ENCODE data around the gene CELA3B. TPM values are rescaled to one million over a fixed set of nuclear protein-coding genes. Genes with fewer than 3 reads are reported as not detected.
"Not testable (repeated sequence)": the region's sequence is repeated elsewhere in the genome, so short reads cannot be mapped to it uniquely, and the experiment has no call there.

CELA3B gene
- total RNA-seq, 4 donors from 2014 or later = not detected

DNA sequence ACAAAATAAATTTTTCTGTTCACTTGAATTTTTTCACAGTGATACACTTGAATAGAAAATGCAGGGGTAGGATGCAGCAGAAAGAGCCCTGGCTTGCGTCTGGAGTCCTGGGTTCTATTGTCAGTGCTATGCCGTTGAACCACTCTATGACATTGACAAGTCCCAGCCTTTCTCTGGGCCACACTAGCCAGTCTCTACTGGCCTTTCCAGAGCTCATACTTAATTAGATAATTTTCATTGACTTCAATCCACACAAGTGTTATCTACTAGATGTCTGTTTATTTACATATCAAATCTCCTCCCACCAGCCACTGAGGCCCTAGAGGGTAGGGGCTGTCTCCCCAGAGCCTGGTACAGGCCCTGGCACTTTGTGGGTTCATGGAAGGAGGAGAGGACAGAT is 15.5 kb upstream of the CELA3B start:
- no peaks in the 10 kb centered on the region for H3K27me3 ChIP-seq
- H3K27ac ChIP-seq = no peak overlapping the region
- no peak for DNase-seq
- no peak overlapping the region for H3K4me3 ChIP-seq
- H3K4me1 ChIP-seq = peaks cover 0 to 17% (median 8%) of the 10 kb centered on the region in 4 donors
- H3K36me3 ChIP-seq = no peaks in the 10 kb centered on the region
- H3K9me3 ChIP-seq = no peaks in the 10 kb centered on the region
- TF ChIP-seq POLR2A (IDR thresholded peaks at IDR 0.05) = no peak
- TF ChIP-seq, protein P1, sequence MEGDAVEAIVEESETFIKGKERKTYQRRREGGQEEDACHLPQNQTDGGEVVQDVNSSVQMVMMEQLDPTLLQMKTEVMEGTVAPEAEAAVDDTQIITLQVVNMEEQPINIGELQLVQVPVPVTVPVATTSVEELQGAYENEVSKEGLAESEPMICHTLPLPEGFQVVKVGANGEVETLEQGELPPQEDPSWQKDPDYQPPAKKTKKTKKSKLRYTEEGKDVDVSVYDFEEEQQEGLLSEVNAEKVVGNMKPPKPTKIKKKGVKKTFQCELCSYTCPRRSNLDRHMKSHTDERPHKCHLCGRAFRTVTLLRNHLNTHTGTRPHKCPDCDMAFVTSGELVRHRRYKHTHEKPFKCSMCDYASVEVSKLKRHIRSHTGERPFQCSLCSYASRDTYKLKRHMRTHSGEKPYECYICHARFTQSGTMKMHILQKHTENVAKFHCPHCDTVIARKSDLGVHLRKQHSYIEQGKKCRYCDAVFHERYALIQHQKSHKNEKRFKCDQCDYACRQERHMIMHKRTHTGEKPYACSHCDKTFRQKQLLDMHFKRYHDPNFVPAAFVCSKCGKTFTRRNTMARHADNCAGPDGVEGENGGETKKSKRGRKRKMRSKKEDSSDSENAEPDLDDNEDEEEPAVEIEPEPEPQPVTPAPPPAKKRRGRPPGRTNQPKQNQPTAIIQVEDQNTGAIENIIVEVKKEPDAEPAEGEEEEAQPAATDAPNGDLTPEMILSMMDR (IDR thresholded peaks at IDR 0.05) = no peak

DNA sequence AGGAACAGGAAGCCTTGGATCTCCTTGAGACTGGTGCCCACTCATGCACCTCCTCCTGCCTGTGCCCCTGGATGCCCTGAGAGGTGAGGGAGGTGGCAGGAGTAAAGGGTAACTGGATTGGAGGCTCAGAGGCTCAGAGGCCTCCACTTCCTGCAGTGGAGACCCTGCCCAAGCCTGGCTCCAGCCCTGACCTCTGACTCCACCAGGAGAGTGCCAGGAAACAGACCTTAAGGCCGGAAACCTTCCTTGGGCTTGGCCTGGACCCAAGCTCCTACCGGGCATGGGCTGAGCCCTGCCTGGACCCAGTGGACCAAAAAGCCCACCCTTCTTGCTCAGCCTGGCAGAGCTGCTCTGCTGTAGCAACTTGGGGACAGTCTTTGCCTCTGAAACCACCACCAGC is 15.0 kb upstream of the CELA3B start:
- no peak for DNase-seq
- Histone ChIP-seq H3K4me1 (peaks cover 0 to 13% (median 3%) of the 10 kb centered on the region in 4 donors), H3K4me3 (no peak overlapping the region), H3K36me3 (no peaks in the 10 kb centered on the region), H3K27ac (no peak overlapping the region), H3K9me3 (no peaks in the 10 kb centered on the region), H3K27me3 (no peaks in the 10 kb centered on the region)
- TF ChIP-seq, protein P1 (IDR thresholded peaks at IDR 0.05) = no peak
- TF ChIP-seq POLR2A (IDR thresholded peaks at IDR 0.05) = no peak

DNA sequence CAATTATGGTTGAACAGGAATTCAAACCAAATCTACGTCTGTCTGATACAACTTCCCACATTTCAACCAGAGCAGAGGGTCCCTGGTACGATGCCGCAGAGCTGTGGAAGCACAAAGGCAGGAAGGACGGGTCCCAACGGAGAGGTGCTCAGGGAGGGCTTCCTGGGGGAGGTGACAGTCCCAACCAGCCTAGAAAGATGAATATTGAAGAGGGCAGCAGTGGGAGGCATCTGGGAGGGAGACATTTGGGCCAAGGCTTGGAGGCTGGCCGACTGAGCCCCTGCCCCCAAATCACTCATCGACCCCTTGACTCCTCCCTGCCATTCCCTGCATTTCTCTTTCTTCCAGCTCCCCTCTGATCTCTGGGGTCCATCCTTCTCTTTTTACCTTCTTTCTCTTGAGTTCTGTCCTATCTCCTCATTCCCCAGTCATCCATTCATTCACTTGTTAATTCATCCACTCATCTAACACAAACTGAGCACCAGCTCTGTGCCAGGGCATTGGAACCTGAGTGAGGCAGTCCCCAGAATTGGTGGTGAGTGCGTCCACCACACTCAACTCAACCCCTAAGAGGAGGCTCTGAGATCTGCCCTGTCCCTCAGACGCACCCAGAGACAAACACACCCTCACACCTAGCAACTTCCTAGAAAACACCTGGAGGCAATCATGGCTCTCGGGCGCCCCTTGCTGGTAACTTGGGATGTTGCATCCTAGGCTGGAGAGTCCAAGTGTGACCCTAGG is 13.2 kb upstream of the CELA3B start:
- Histone ChIP-seq H3K9me3 (no peaks in the 10 kb centered on the region), H3K27me3 (no peaks in the 10 kb centered on the region), H3K4me3 (no peak overlapping the region), H3K4me1 (peaks cover 0 to 5% (median 0%) of the 10 kb centered on the region in 4 donors), H3K36me3 (no peaks in the 10 kb centered on the region), H3K27ac (no peak overlapping the region)
- peak; percentile 77 to 92 (median 91) for DNase-seq
- TF ChIP-seq, protein P1 (IDR thresholded peaks at IDR 0.05) = peak; percentile 80 to 94 (median 91)
- TF ChIP-seq POLR2A (IDR thresholded peaks at IDR 0.05) = no peak

DNA sequence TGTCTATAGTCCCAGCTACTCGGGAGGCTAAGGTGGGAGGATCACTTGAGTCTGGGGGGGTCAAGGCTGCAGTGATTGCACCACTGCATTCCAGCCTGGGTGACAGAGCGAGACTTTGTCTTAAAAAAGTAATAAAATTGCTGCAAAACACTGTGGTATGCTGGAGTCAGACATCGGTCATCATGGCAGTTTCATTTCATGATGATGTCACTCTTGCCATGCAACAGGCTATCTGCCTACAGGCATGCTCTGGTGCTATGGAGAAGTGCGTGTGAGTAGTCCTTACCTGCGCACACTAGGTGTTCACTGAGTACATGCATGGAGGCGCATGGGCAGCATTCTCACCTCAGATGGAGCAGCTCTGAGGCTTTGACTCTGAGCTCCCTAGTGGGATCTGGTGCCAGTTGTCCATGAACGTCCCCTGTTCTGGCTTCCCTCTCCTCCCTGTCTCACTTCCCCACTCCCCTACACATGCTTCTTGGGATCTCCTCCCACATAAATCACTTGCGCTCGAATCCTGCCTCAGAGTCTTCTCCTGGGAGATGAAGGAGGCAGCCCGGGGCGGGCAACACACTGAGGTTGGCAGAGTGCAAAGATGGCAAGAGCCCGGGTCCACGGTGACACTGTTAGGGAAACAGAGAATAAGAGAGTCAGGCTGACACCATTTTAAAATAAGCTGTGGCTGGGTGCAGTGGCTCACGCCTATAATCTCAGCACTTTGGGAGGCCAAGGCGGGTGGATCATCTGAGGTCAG is 10.4 kb upstream of the CELA3B start:
- DNase-seq = no peak
- Histone ChIP-seq H3K27ac (no peak overlapping the region), H3K27me3 (no peaks in the 10 kb centered on the region), H3K9me3 (no peaks in the 10 kb centered on the region), H3K36me3 (no peaks in the 10 kb centered on the region), H3K4me3 (no peak overlapping the region), H3K4me1 (peaks cover 0 to 5% (median 0%) of the 10 kb centered on the region in 4 donors)
- TF ChIP-seq, protein P1 (IDR thresholded peaks at IDR 0.05) = no peak
- no peak for TF ChIP-seq POLR2A (IDR thresholded peaks at IDR 0.05)

DNA sequence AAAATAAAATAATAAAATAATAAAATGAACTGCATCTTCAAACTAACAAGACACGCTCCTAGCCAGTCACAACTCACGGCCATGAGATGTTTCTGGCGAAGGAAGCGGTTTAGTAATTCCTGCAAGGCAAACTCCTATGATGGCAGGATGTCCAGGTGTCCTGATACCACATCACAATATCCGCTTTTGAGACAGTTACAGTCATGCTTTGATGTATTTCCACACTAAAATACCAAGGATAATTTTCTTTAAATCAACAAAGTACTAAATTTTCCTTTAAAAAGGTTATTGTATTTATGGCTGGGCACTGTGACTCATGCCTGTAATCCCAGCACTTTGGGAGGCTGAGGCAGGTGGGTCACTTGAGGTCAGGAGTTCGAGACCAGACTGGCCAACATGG is 9.6 kb upstream of the CELA3B start:
- not testable (repeated sequence) for DNase-seq, H3K4me1 ChIP-seq, H3K36me3 ChIP-seq, H3K27me3 ChIP-seq, H3K27ac ChIP-seq, H3K4me3 ChIP-seq, H3K9me3 ChIP-seq

DNA sequence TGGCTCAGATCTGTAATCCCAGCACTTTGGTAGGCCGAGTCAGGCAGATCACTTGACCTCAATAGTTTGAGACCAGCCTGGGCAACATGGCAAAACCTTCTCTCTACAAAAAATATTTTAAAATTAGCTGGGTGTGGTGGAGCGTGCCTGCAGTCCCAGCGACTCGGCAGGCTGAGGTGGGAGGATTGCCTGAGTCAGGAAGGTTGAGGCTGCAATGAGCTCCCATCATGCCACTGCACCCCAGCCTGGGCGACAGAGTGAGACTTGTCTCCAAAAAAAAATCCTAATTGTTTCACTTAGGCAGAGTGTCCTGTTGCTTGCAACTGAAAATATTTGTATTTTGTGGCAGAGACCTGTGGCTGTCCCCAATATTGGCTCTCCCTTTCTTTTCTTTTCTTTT is 7.8 kb upstream of the CELA3B start:
- H3K27me3 ChIP-seq, H3K9me3 ChIP-seq, H3K4me3 ChIP-seq: not testable (repeated sequence)

DNA sequence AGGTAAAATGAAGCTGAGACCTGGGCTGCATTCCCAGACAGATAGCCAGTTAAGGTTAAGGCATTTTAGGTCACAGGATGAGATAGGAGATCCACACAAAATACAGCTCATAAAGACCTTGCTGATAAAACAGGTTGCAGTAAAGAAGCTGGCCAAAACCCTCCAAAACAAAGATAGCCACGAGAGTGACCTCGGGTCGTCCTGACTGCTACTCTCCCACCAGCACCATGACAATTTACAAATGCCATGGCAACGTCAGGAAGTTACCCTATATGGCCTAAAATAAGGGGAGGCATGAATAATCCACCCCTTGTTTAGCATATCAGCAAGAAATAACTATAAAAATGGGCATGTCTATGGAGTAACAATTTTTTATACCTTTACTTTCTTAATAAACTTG is 6.3 kb upstream of the CELA3B start:
- not testable (repeated sequence) for H3K9me3 ChIP-seq, H3K4me3 ChIP-seq, H3K4me1 ChIP-seq, H3K36me3 ChIP-seq, H3K27ac ChIP-seq, DNase-seq, H3K27me3 ChIP-seq

More for the DNA sequence above, 7.8 kb upstream of the CELA3B start:
- not testable (repeated sequence) for DNase-seq, H3K27ac ChIP-seq, H3K36me3 ChIP-seq, H3K4me1 ChIP-seq

DNA sequence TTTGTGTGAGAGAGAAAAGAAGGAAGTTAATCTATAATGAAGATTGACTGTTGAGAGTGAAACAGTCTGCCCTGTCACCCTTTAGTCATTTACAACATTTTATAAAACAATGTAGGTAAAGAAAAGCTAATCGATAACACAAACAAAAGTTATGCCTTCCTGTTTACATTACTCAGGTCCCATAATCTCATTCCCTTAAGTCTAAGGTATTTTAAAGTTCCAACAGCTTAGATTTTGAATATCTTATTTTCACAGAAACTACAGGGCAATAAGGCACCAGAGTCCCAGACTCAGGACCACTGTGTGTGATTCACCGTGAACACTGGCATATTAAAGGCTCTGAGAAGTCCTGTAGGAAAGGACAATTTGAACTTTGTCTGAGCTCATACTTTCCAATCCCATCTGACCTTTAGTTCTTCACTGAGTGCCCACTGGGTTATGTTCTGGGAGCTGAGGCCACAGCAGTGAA is 3.8 kb upstream of the CELA3B start:
- peak overlapping the region in 1 of 4 donors; percentile 72 for H3K27ac ChIP-seq

DNA sequence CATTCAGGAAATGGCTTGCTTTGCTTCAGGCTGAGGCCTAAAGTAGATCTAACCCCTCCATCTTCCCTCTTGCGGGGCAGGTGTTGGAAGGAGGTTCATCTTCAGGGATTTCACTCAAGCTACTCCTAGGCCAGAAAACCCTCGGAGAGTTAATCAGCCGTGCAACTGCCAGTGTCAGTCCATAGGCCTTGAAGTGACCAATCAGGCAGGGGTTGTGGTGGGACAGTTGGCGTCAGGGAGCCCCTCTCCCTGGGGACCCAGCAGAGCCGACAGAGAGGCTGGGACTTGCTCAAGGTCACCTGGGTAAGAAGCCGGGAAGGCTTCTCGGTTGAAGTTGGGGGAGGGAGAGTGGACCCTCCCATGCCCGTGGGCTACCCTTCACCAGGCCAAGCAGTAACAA is 2.9 kb upstream of the CELA3B start:
- H3K27ac ChIP-seq = not testable (repeated sequence)

More for the DNA sequence above, 3.8 kb upstream of the CELA3B start:
- not testable (repeated sequence) for H3K4me1 ChIP-seq, DNase-seq, H3K4me3 ChIP-seq, H3K27me3 ChIP-seq, H3K9me3 ChIP-seq, H3K36me3 ChIP-seq

DNA sequence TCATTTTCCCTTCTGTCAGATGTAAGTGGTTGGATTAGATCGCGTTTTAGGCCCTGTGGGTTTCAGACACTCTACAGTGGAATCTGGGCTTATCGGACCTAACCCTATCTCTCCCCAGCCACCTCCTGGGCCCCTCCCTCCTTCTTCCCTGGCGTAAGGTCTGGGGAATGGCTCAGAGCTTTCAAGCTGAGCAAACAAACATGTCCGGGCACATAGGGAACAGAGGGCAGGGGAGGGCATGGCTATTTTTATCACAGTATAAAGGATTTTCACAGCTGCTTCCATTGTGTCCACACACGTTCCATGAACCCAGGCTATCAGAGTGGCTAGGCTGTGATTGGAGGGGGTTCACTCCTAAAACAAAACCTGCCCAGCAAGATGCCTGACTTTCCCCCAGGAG is 2.1 kb upstream of the CELA3B start:
- H3K4me1 ChIP-seq, H3K27ac ChIP-seq, H3K9me3 ChIP-seq, H3K27me3 ChIP-seq, H3K4me3 ChIP-seq, H3K36me3 ChIP-seq, DNase-seq: not testable (repeated sequence)

More for the DNA sequence above, 2.9 kb upstream of the CELA3B start:
- not testable (repeated sequence) for H3K4me1 ChIP-seq, H3K36me3 ChIP-seq, H3K4me3 ChIP-seq, DNase-seq, H3K9me3 ChIP-seq, H3K27me3 ChIP-seq

All from Peyer's patch (tissue), 4 donors.